Left lobe of liver (tissue), 2 donors: ENCODE data around the gene PDE11A. TPM values are rescaled to one million over a fixed set of nuclear protein-coding genes. Genes with fewer than 3 reads are reported as not detected.
"Not testable (repeated sequence)": the region's sequence is repeated elsewhere in the genome, so short reads cannot be mapped to it uniquely, and the experiment has no call there.

Source experiments
- ATAC-seq: fragments of 200-7000 bp; cut with Tn5 transposase; one replicate; pipeline ENCODE4 v1.9.1; 2020; ENCODE audit warnings: mild to moderate bottlenecking, moderate library complexity
- DNase-seq: peaks from one replicate; pipeline ENCODE4 v3.0.0-alpha.2; 2020; ENCODE audit warnings: low spot score
- total RNA-seq: library from RNA; stranded (reverse); gene quantifications from one replicate; pipeline ENCODE4 v1.2.1, GENCODE V29; 2021
- donor health status: DM: no; HTN: no; CAD: no; lungs with moderate emphysema.
- donor health status: DM: no; HTN: yes; CAD: no.

The PDE11A gene
- total RNA-seq, 1 donor from 2014 or later, result 3.9 TPM

DNA sequence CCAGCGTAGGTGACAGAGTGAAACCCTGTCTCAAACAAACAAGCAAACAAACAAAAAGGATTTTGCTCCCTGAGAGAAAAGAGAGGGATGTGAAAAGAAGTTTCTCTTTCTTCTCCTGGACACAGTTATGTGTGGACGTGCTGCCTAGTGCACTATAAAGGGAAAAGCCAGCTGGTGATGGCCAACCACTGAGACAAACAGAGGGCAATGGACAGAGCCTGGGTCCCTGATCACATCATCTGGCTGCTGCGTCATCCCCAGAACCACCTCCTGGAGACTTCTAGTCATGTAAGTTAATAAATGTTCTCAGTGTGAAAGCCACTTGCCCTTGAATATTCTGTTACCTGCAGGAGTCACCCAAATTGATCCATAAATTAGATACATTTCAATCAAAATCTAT lies 184.9 kb downstream of the PDE11A start:
- peak; percentile 38 for ATAC-seq
- no peak for DNase-seq

GRCh38 chr2:177886824-177887223 lies 185.8 kb downstream of the PDE11A start:
- no peak for ATAC-seq
- no peak for DNase-seq

DNA sequence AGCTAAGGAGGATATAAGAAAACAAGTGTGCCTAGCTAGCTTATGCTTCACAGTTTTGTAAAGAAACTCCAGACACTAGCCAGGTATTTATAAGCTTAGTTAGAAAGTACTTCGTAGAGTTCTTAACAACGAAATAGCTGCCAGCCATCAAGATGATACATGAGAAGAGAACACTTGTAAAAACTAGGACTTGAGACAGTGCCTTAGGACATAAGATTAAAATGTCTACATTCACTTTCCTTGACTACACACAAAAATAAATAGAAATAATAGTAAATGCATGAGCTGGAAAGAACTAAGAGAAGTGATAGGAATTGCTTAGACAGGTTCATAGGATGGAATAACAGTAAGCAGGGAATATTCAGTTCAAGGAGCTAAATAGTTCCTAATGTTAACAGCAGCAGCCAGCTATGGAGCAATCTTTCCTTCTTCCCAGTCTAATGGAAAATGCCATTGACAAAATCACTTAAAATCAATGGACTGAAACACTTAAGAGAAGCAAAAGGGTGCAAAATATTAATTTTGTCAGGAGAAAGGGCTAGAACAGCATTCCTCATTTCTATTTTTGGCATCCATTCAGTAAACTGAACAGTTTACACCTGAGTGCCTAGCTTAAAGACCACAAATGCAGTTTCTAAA lies 186.6 kb downstream of the PDE11A start:
- ATAC-seq (no peak), DNase-seq (no peak)

GRCh38 chr2:177883177-177883576 lies 189.4 kb downstream of the PDE11A start:
- ATAC-seq, result no peak
- no peak for DNase-seq

- peak; percentile 63 for DNase-seq
- ATAC-seq, result peak; percentile 72
Measured at GRCh38 chr2:177882501-177882900, 190.1 kb downstream of the PDE11A start.

- ATAC-seq, result no peak
- no peak for DNase-seq
Measured at GRCh38 chr2:177881921-177882320, 190.7 kb downstream of the PDE11A start.

DNA sequence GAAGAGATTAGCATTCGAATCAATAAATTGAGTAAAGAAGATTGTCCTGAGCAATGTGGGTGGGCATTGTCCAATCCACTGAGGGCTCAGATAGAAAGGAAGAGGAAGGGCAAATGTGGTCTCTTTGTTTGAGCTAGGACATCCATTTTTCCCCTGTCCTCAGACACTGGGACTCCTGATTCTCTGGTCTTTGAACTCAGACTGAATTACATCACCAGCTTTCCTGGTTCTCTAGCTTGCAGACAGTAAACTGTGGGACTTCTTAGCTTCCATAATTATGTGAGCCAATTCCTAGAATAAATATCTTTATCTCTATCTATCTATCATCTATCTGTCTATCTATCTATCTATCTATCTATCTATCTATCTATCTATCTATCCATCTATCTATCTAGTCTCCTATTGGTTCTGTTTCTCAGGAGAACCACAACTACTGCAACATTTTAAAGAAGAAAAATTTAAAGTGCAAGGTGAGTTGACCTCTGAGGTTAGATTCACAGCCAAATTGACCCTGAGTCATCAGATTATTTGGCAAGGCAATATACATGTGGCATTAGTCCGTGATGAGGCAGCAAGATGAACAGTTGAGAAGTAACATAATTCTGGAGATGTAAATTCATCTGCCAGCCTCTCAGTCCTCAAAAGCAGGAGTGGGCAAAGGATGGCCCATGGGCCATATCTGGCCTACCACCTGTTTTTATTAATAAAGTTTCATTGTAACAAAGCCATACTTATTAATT lies 191.4 kb downstream of the PDE11A start:
- ATAC-seq, result peak; percentile 70
- DNase-seq, result no peak

DNA sequence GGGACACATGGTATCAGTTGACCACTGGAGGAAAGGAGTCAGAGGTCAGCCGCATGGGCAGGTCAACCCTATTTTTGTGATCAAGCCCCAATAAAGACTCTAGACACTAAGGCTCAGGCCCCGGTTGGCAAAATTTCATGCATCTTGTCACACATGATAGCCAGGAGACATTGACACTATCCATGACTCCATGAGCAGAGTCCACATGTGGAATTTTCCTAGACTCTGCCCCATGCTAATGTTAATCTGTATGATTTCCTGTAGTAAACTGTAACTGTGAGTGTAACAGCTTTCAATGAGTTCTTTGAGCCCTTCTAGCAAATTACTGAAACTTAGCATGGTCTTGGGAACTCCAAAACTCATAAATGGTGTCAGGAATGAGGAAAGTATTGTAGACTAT lies 192.3 kb downstream of the PDE11A start:
- ATAC-seq (peak; percentile 10), DNase-seq (no peak)

GRCh38 chr2:177876950-177877349 lies 195.6 kb downstream of the PDE11A start:
- DNase-seq (no peak), ATAC-seq (peak; percentile 56)

DNA sequence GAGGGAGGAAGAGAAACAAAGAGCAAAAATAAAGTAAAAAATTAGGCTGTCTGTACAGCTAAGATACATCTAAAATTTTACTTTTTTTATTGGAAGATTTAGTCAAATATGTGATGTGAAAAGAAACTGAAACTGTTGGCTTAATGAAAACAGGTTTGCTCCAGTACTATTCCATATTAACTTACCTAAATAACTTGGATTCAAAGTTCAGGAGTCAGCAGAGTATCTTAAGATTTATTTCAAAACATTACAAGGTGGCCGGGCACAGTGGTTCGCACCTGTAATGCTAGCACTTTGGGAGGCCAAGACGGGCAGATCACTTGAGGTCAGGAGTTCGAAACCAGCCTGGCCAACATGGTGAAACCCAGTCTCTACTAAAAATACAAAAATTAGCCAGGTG lies 197.9 kb downstream of the PDE11A start:
- no peak for DNase-seq

GRCh38 chr2:177873915-177874314 lies 198.7 kb downstream of the PDE11A start:
- DNase-seq (no peak), ATAC-seq (peak; percentile 85)

More for the DNA sequence above, 197.9 kb downstream of the PDE11A start:
- ATAC-seq, result no peak

GRCh38 chr2:177872286-177872685 lies 200.3 kb downstream of the PDE11A start:
- DNase-seq, result no peak
- ATAC-seq, result no peak

DNA sequence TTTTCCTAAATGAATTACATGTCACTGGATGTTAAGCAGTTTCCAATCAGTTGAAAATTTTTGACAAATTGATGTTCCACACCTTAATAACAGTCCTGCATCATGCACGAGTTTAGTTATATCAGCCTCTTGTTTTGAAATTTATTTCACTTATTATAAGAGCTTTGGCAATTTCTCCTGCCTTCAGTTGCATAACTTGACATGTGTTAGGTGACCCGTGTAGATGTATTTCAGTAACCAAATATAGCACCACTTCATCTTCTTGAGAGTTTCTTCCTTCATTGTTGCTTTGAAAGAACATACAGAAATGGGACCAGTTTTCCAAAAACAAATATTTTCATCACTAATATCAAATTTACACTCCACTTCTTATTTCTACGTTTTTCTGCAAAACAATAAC lies 202.7 kb downstream of the PDE11A start:
- no peak for DNase-seq
- no peak for ATAC-seq

DNA sequence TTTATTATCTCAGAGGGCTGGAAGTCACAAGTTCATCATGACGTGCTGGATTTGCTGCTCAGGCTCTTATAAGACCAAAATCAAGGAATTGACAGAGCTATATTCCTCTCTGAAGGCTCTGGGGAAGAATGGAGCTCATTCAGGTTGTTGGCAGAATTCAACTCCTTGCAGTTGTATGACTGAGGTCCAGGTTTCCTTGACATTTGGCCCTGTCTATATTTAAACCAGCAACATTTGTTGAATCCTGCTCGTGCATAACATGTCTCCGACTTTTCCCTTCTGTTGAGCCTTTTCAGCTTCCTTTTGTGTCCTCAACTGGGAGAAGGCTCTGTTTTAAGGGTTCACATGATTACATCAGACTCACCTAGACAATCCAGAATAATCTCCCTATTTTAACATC lies 203.4 kb downstream of the PDE11A start:
- ATAC-seq, result no peak
- no peak for DNase-seq

DNA sequence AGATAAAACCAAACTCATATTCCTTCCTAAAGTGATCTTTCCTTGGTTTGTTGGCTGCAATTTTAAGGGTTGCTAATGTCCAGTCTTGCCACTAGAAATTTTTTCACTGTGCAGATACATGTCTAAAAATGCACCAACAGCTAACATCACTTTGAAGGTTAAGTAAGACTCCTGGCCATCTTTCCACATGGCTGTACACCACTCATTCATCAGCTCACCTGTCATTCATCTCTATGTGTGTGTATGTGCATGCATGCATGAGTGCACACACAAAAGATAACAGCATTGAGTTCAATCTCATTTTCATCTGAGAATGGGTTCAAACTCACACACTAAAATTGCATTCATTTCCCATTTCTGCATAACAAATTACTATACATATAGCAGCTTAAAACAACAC lies 203.8 kb downstream of the PDE11A start:
- DNase-seq, result no peak
- ATAC-seq, result no peak

- no peak for ATAC-seq
- DNase-seq, result no peak
Measured at GRCh38 chr2:177857538-177857937, 215.0 kb downstream of the PDE11A start.

- DNase-seq (no peak), ATAC-seq (no peak)
Measured at GRCh38 chr2:177852389-177852788, 220.2 kb downstream of the PDE11A start.

DNA sequence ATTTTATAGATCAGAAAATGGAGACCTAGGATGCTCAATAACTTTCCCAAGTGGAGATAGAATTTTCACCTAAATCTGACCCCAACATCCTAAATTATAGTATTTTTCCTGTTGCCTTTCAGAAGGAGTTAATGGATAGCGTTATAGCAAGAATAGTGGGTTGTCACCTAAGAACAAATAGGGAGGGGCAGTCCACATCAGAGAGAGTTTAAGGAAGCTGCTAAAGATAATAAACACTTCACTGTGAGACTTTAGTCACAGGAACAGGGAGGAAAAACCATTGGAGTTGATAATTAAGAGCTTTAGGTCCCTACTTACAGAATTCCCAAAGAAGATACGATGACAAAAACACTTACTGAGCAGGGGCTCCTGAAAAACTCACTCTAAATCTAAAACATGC lies 229.4 kb downstream of the PDE11A start:
- no peak for ATAC-seq

GRCh38 chr2:177842243-177842642 lies 230.3 kb downstream of the PDE11A start:
- ATAC-seq (no peak), DNase-seq (no peak)

More for the DNA sequence above, 229.4 kb downstream of the PDE11A start:
- DNase-seq, result no peak

DNA sequence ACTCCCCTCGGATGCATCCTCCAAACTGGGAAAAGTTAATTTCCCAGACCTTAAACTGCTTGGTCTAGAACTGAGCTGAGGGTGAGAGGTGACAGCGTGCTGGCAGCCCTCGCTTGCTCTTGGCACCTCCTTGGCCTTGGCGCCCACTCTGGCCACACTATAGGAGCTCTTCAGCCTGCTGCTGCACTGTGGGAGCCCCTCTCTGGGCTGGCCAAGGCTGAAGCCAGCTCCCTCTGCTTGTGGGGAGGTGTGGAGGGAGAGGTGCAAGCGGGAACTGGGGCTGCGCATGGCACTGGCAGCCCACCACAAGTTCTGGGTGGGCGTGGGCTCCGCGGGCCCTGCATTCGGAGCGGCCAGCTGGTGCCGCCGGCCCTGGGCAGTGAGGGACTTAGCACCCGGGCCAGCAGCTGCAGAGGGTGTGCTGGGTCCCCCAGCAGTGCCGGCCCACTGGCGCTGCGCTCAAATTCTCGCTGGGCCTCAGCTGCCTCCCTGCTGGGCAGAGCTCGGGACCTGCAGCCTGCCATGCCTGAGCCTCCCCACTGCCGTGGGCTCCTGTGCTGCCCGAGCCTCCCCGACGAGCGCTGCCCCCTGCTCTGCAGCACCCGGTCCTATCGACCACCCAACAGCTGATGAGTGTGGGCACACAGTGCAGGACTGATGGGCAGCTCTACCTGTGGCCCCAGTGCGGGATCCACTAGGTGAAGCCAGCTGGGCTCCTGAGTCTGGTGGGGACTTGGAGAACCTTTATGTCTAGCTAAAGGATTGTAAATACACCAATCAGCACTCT lies 237.0 kb downstream of the PDE11A start:
- DNase-seq, result not testable (repeated sequence)

GRCh38 chr2:177832611-177833433 lies 239.8 kb downstream of the PDE11A start:
- DNase-seq, result no peak

More for the DNA sequence above, 237.0 kb downstream of the PDE11A start:
- ATAC-seq, result not testable (repeated sequence)

More at GRCh38 chr2:177832611-177833433, 239.8 kb downstream of the PDE11A start:
- no peak for ATAC-seq
